NB4 (cell line): ENCODE measurements around the gene SETD3.

Experiments
- CTCF ChIP-seq: IDR thresholded peaks from one replicate; pipeline ENCODE4 v1.5.1; 2012; ENCODE audit warnings: low read depth, low read length
- MYC ChIP-seq: IDR thresholded peaks from 2 replicates; pipeline ENCODE4 v1.6.1; 2011; ENCODE audit warnings: low read depth, low read length
- POLR2A ChIP-seq: IDR thresholded peaks from 2 replicates; pipeline ENCODE4 v1.6.1; 2011; ENCODE audit warnings: mild to moderate bottlenecking; ENCODE audit not compliant: insufficient read length; ENCODE audit errors: extremely low read depth
- TF ChIP-seq, protein P1 (sequence below): IDR thresholded peaks from 2 replicates; pipeline ENCODE4 v1.6.1; 2011; ENCODE audit warnings: low read depth, low read length

DNA sequence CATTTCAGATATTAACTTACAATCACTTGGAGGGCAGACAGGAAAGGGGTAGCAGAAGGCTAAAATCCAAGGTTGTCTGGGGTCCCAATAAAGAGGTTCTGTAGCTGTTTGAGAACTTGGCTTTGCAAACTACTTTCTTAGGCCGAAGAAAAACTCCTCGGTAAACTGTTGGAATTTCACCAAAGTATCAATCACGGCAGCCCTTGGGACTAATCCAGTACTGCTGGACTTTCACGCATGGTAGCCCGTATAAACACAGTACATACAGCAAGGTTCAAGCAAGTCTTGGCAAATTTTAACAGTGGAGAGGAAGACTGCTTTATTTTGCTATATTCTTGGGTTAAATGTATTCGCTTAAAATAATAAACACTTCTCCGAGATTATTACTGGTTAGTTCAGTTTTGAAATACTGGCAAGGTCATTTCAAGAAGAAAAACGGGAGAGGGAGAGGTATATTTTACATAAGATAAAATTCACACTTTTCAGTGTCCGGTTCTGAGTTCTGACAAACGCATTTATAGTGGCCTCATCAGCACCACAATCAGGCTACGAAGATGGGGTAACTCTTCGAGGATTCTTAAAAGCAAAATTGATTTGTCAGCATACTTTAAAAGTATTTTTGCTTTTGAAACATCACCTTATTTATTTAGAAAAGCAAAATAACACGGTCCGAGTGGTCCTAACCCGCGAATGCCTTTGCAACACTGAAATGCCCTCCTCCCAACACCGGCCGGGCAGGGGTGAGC lies 1.3 kb downstream of the SETD3 start:
- no peak for TF ChIP-seq POLR2A
- no peak for TF ChIP-seq CTCF
- TF ChIP-seq, protein P1, sequence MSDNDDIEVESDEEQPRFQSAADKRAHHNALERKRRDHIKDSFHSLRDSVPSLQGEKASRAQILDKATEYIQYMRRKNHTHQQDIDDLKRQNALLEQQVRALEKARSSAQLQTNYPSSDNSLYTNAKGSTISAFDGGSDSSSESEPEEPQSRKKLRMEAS, result no peak
- no peak for TF ChIP-seq MYC
